ENCODE results near the gene SDSL.
A peak's percentile ranks its signal among the peaks of the same experiment; 100 is the strongest.

DNA sequence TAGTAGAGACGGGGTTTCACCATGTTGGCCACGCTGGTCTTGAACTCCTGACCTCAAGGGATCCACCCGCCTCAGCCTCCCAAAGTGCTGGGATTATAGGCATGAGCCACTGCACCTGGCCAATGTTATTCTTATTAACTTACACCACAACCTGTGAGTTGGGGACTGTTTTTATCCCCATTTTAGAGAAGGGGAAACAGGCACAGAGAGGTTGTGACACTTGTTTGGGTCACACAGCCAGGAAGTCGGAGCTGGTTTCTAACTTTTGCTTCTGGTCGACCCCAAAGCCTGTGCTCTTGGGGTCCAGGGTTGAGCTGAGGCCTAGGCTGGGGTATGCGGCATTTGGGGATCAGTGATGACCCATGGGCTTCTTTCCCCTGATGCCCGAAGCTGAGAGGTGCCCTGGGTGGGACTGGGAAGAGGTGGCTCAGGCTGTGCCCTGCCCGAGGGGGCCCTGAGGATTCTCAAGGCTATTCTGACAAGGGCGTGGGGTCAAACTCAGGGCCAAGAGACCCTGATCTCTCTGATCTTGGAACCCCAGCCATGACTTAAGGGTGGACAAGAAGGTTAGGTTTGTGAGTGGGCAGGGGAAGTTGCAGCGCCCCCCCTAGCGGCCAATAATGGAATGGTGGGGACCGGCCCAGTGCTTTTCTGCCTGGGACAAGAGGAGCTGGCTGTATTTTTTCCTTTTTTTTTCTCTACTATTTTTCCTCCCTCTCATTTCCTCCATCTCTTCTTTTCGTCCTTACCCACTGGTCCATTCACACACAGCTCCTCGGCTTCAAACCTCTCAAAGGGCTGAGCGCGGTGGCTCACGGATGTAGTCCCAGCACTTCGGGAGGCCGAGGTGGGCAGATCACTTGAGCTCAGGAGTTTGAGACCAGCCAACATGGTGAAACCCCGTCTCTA is 3.0 kb downstream of the SDSL start:
- TF ChIP-seq, protein P1, sequence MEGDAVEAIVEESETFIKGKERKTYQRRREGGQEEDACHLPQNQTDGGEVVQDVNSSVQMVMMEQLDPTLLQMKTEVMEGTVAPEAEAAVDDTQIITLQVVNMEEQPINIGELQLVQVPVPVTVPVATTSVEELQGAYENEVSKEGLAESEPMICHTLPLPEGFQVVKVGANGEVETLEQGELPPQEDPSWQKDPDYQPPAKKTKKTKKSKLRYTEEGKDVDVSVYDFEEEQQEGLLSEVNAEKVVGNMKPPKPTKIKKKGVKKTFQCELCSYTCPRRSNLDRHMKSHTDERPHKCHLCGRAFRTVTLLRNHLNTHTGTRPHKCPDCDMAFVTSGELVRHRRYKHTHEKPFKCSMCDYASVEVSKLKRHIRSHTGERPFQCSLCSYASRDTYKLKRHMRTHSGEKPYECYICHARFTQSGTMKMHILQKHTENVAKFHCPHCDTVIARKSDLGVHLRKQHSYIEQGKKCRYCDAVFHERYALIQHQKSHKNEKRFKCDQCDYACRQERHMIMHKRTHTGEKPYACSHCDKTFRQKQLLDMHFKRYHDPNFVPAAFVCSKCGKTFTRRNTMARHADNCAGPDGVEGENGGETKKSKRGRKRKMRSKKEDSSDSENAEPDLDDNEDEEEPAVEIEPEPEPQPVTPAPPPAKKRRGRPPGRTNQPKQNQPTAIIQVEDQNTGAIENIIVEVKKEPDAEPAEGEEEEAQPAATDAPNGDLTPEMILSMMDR (IDR thresholded peaks at IDR 0.05) = peak; percentile 59 to 86 (median 74)
- no peak for TF ChIP-seq POLR2A (IDR thresholded peaks at IDR 0.05)

All from esophagus squamous epithelium (tissue), 4 donors.